Activated B cell treated with CpG ODN at 0.5 μM for 24 hours (primary cell): Measurements from ENCODE around the gene RAX2. TPM values are rescaled to one million over a fixed set of nuclear protein-coding genes. Genes with fewer than 3 reads are reported as not detected.

Experiments
- ATAC-seq: fragments of 200-7000 bp; cut with Tn5 transposase; one replicate; pipeline ENCODE4 v1.10.0; 2021; ENCODE audit warnings: low read depth, mild to moderate bottlenecking, moderate library complexity
- CTCF ChIA-PET: fragments of 350-600 bp; sonication (Branson Sonifier 250); formaldehyde crosslinking; loops from one replicate; lab custom pipeline; 2021; ENCODE audit warnings: antibody characterized with exemption; lab: Charles Lee
- POLR2A ChIA-PET: fragments of 350-600 bp; sonication (Branson Sonifier 250); formaldehyde crosslinking; loops from one replicate; lab custom pipeline; 2021; ENCODE audit warnings: antibody characterized with exemption; lab: Charles Lee
- DNase-seq: peaks from one replicate; pipeline ENCODE4 v3.0.0; 2022
- H3K27ac Mint-ChIP-seq: one replicate; pipeline ENCODE4 v1.8.0; 2020; ENCODE audit warnings: mixed read lengths
- H3K27me3 Mint-ChIP-seq: one replicate; pipeline ENCODE4 v1.8.0; 2021; ENCODE audit warnings: mixed read lengths
- H3K36me3 Mint-ChIP-seq: one replicate; pipeline ENCODE4 v1.8.0; 2021; ENCODE audit warnings: low read depth, mixed read lengths
- H3K4me1 Mint-ChIP-seq: one replicate; pipeline ENCODE4 v1.8.0; 2021; ENCODE audit warnings: mixed read lengths
- H3K4me3 Mint-ChIP-seq: one replicate; pipeline ENCODE4 v1.8.0; 2020; ENCODE audit warnings: mild to moderate bottlenecking, mixed read lengths
- H3K9me3 Mint-ChIP-seq: one replicate; pipeline ENCODE4 v1.8.0; 2020; ENCODE audit warnings: mixed read lengths
- CTCF ChIP-seq: fragments of 200-600 bp; IDR thresholded peaks from one replicate; pipeline ENCODE4 v1.8.0; 2022; ENCODE audit warnings: antibody characterized with exemption, mild to moderate bottlenecking
- intact Hi-C: fragments of 100-400 bp; cut with micrococcal nuclease; formaldehyde crosslinking; loops from one replicate; pipeline ENCODE4 v1.15.1; 2024
- total RNA-seq: library from RNA; stranded (reverse); gene quantifications from 2 replicates; pipeline ENCODE4 v1.2.3, GENCODE V29; 2022

RAX2 gene
- total RNA-seq, 1 donor from 2014 or later, result not detected

GRCh38 chr19:3736106-3736724 is 35.8 kb downstream of the RAX2 start:
- CTCF ChIA-PET, result no interaction called here
- ATAC-seq (no peak), DNase-seq (no peak)
- intact Hi-C loops, result no loop called here
- Mint-ChIP-seq H3K36me3 (no peaks in the 10 kb centered on the region), H3K9me3 (no peaks in the 10 kb centered on the region), H3K27me3 (peaks cover 4% of the 10 kb centered on the region), H3K27ac (no peak overlapping the region), H3K4me1 (no peaks in the 10 kb centered on the region), H3K4me3 (no peak overlapping the region)
- POLR2A ChIA-PET, result interaction anchor here (0.6 kb wide), 1 partner anchor 108 kb away, joined by 5 read pairs; no protein-coding TSS in a partner anchor
- TF ChIP-seq CTCF, result no peak

- ChIA-PET CTCF (no interaction called here), POLR2A (no interaction called here)
- TF ChIP-seq CTCF, result no peak
- H3K4me3 Mint-ChIP-seq, result no peak overlapping the region
- H3K4me1 Mint-ChIP-seq, result no peaks in the 10 kb centered on the region
- DNase-seq, result no peak
- ATAC-seq, result no peak
- H3K9me3 Mint-ChIP-seq, result no peaks in the 10 kb centered on the region
- no peak overlapping the region for H3K27ac Mint-ChIP-seq
- H3K36me3 Mint-ChIP-seq, result no peaks in the 10 kb centered on the region
- intact Hi-C loops, result no loop called here
- H3K27me3 Mint-ChIP-seq, result peaks cover 4% of the 10 kb centered on the region
Measured at GRCh38 chr19:3734310-3734600, 37.8 kb downstream of the RAX2 start.

GRCh38 chr19:3733549-3734309 is 38.3 kb downstream of the RAX2 start:
- Mint-ChIP-seq H3K4me1 (no peaks in the 10 kb centered on the region), H3K4me3 (no peak overlapping the region), H3K36me3 (no peaks in the 10 kb centered on the region), H3K9me3 (no peaks in the 10 kb centered on the region), H3K27me3 (peaks cover 4% of the 10 kb centered on the region), H3K27ac (no peak overlapping the region)
- POLR2A ChIA-PET, result no interaction called here
- ATAC-seq, result no peak
- CTCF ChIA-PET, result no interaction called here
- intact Hi-C loops, result no loop called here
- no peak for DNase-seq
- TF ChIP-seq CTCF, result no peak

GRCh38 chr19:3732108-3732507 is 39.9 kb downstream of the RAX2 start:
- CTCF ChIA-PET, result interaction anchor here (0.6 kb wide), 1 partner anchor 111 kb away, joined by 3 read pairs; no protein-coding TSS in a partner anchor
- Mint-ChIP-seq H3K9me3 (no peaks in the 10 kb centered on the region), H3K4me3 (no peak overlapping the region), H3K4me1 (no peaks in the 10 kb centered on the region), H3K27ac (no peak overlapping the region), H3K27me3 (peaks cover under 1% of the 10 kb centered on the region), H3K36me3 (no peaks in the 10 kb centered on the region)
- DNase-seq (no peak), ATAC-seq (no peak)
- intact Hi-C loops, result no loop called here
- TF ChIP-seq CTCF, result no peak
- POLR2A ChIA-PET, result interaction anchor here (0.7 kb wide), 1 partner anchor 90 kb away, joined by 4 read pairs; no protein-coding TSS in a partner anchor

GRCh38 chr19:3730457-3730958 is 41.5 kb downstream of the RAX2 start:
- CTCF ChIA-PET, result no interaction called here
- Mint-ChIP-seq H3K27ac (no peak overlapping the region), H3K9me3 (no peaks in the 10 kb centered on the region), H3K4me3 (no peak overlapping the region), H3K4me1 (no peaks in the 10 kb centered on the region), H3K27me3 (no peaks in the 10 kb centered on the region), H3K36me3 (no peaks in the 10 kb centered on the region)
- intact Hi-C loops, result no loop called here
- TF ChIP-seq CTCF, result no peak
- no peak for DNase-seq
- ATAC-seq, result no peak
- POLR2A ChIA-PET, result interaction anchor here (0.6 kb wide), 1 partner anchor 795 kb away, joined by 6 read pairs; no protein-coding TSS in a partner anchor
